ENCODE data around the gene TIGD4.

- no peak for TF ChIP-seq CTCF (IDR thresholded peaks at IDR 0.05)
- no peak for TF ChIP-seq ZFX (IDR thresholded peaks at IDR 0.05; ENCODE audit: borderline replicate concordance)
Observed at GRCh38 chr4:152780267-152780778, 793 bp upstream of the TIGD4 start.

Data from 22Rv1 (cell line).